Smooth muscle cell (in vitro differentiated cells): Measurements from ENCODE around the gene IFI6. TPM values are rescaled to one million over a fixed set of nuclear protein-coding genes. Genes with fewer than 3 reads are reported as not detected.

Experiments
- DNase-seq: peaks from one replicate; lab custom pipeline; 2025; ENCODE audit not compliant: unreplicated experiment; lab: John Stamatoyannopoulos, UW
- H2AFZ ChIP-seq: fragments of 200-600 bp; sonication (generic); 2 replicates; pipeline ENCODE4 v1.6.0; 2016; ENCODE audit warnings: antibody characterized with exemption, low read depth, mild to moderate bottlenecking
- H3F3A ChIP-seq: fragments of 200-600 bp; sonication (generic); 2 replicates; pipeline ENCODE4 v1.6.0; 2017; ENCODE audit warnings: antibody characterized with exemption, low read depth
- H3K27ac ChIP-seq: fragments of 200-600 bp; sonication (generic); 2 replicates; pipeline ENCODE4 v1.5.1; 2016; ENCODE audit warnings: low read depth, mild to moderate bottlenecking
- H3K27me3 ChIP-seq: fragments of 200-600 bp; sonication (generic); 2 replicates; pipeline ENCODE4 v1.6.1; 2016; ENCODE audit warnings: low read depth, mild to moderate bottlenecking
- H3K36me3 ChIP-seq: fragments of 200-600 bp; sonication (generic); 2 replicates; pipeline ENCODE4 v1.5.1; 2016; ENCODE audit warnings: low read depth
- H3K4me1 ChIP-seq: fragments of 200-600 bp; sonication (generic); 2 replicates; pipeline ENCODE4 v1.5.1; 2016; ENCODE audit warnings: low read depth
- H3K4me2 ChIP-seq: fragments of 200-600 bp; sonication (generic); 2 replicates; pipeline ENCODE4 v1.6.0; 2016; ENCODE audit warnings: mild to moderate bottlenecking
- H3K4me3 ChIP-seq: fragments of 200-600 bp; sonication (generic); 2 replicates; pipeline ENCODE4 v1.5.1; 2016; ENCODE audit warnings: mild to moderate bottlenecking
- H3K79me2 ChIP-seq: fragments of 200-600 bp; sonication (generic); 2 replicates; pipeline ENCODE4 v1.6.0; 2016; ENCODE audit warnings: low read depth, mild to moderate bottlenecking
- H3K9ac ChIP-seq: fragments of 200-600 bp; sonication (generic); 2 replicates; pipeline ENCODE4 v1.6.0; 2016; ENCODE audit warnings: low read depth
- H3K9me3 ChIP-seq: fragments of 200-600 bp; sonication (generic); replicated peaks from 2 replicates; pipeline ENCODE4 v1.5.1; 2016; ENCODE audit warnings: low read depth
- H4K20me1 ChIP-seq: fragments of 200-600 bp; sonication (generic); 2 replicates; pipeline ENCODE4 v1.6.0; 2016; ENCODE audit warnings: low read depth
- CTCF ChIP-seq: fragments of 200-600 bp; sonication (generic); IDR thresholded peaks from 2 replicates; pipeline ENCODE4 v1.5.1; 2017; ENCODE audit warnings: borderline replicate concordance, mild to moderate bottlenecking, antibody characterized with exemption; ENCODE audit not compliant: insufficient read depth, poor library complexity, severe bottlenecking
- WGBS: methylation state at CpG from one replicate; pipeline ENCODE4 v1.1.7; 2016; ENCODE audit warnings: low lambda C conversion rate; 5-methylcytosine and 5-hydroxymethylcytosine counted together
- polyA plus RNA-seq: library from polyadenylated mRNA; unstranded; fragments of >200 nt; fragmentation: Nextera tagmentation; extraction: Ambion mirVana; gene quantifications from 2 replicates; pipeline ENCODE4 v1.2.1, GENCODE V29; 2016
- total RNA-seq: library from RNA; depleted of rRNA; stranded (reverse); fragments of >200 nt; gene quantifications from 2 replicates; pipeline ENCODE4 v1.2.3, GENCODE V29; 2014

The IFI6 gene
- total and polyA plus RNA-seq, 2 experiments from 2014 or later: 26.7 to 43.7 TPM

DNA sequence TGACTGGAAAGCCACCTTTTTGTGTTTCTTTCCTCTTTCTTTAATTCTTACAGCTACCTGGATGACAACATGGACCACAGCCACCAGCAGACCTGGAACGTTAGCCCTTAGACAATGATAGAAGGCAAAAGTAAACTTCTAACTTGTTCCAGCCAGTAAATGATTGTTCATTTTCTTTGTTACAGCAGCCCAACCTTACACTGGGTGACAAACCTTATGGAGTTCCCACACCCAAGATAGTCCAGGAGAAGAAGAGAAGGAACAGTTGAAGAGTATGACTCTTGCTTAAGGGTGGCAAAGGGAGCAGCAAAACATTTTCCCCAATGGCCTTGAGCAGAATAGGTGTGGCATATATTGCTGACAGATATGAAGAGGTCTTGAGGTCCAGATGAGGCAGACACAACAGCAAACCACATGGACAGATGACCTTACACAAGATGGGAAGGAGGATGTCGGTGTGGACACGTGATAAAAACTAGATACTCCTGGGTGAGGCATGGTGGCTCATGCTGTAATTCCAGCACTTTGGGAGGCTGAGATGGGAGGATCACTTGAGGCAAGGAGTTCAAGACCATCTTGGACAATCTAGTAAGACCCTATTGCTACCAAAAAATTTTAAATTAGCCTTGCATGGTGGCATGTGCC, 42.0 kb upstream of the IFI6 start:
- no peak for TF ChIP-seq CTCF
- 84% methylated on average over 3 of the region's 3 CpGs for WGBS
- Histone ChIP-seq H3K79me2 (no peaks in the 10 kb centered on the region), H3K27me3 (no peaks in the 10 kb centered on the region), H3K4me3 (no peak overlapping the region), H3K4me2 (no peak overlapping the region), H3K9me3 (no peaks in the 10 kb centered on the region), H3K36me3 (no peaks in the 10 kb centered on the region), H3K4me1 (no peaks in the 10 kb centered on the region), H3F3A (no peaks in the 10 kb centered on the region), H2AFZ (no peak overlapping the region), H4K20me1 (no peaks in the 10 kb centered on the region), H3K9ac (no peak overlapping the region), H3K27ac (no peak overlapping the region)
- no peak for DNase-seq

- Histone ChIP-seq H3K27me3 (no peaks in the 10 kb centered on the region), H3K79me2 (no peaks in the 10 kb centered on the region), H3K4me3 (no peak overlapping the region), H2AFZ (no peak overlapping the region), H3K4me1 (no peaks in the 10 kb centered on the region), H3K9ac (no peak overlapping the region), H3K36me3 (no peaks in the 10 kb centered on the region), H3K27ac (no peak overlapping the region), H4K20me1 (no peaks in the 10 kb centered on the region), H3K9me3 (no peaks in the 10 kb centered on the region), H3K4me2 (no peak overlapping the region), H3F3A (no peaks in the 10 kb centered on the region)
- 77% methylated on average over 3 of the region's 3 CpGs for WGBS
- no peak for DNase-seq
- no peak for TF ChIP-seq CTCF
Measured at GRCh38 chr1:27713139-27713725, 41.2 kb upstream of the IFI6 start.

GRCh38 chr1:27710574-27710973, 38.6 kb upstream of the IFI6 start:
- Histone ChIP-seq H3K27ac (no peak overlapping the region), H4K20me1 (no peaks in the 10 kb centered on the region), H3K9ac (no peak overlapping the region), H3K79me2 (no peaks in the 10 kb centered on the region), H3K9me3 (no peaks in the 10 kb centered on the region), H3K4me2 (no peak overlapping the region), H3K27me3 (no peaks in the 10 kb centered on the region), H2AFZ (no peak overlapping the region), H3K36me3 (no peaks in the 10 kb centered on the region), H3K4me1 (no peaks in the 10 kb centered on the region), H3F3A (no peaks in the 10 kb centered on the region), H3K4me3 (no peak overlapping the region)
- no peak for DNase-seq
- no peak for TF ChIP-seq CTCF
- 97% methylated on average over 2 of the region's 2 CpGs for WGBS

GRCh38 chr1:27705545-27705944, 33.6 kb upstream of the IFI6 start:
- 81% methylated on average over 2 of the region's 2 CpGs for WGBS
- H3K4me1 ChIP-seq: no peaks in the 10 kb centered on the region
- no peaks in the 10 kb centered on the region for H3K36me3 ChIP-seq

More at GRCh38 chr1:27705545-27705944, 33.6 kb upstream of the IFI6 start:
- no peaks in the 10 kb centered on the region for H3K27me3 ChIP-seq
- no peak overlapping the region for H3K9ac ChIP-seq
- DNase-seq: no peak
- no peaks in the 10 kb centered on the region for H3K9me3 ChIP-seq
- no peak overlapping the region for H2AFZ ChIP-seq
- no peaks in the 10 kb centered on the region for H3K79me2 ChIP-seq
- H3F3A ChIP-seq: no peaks in the 10 kb centered on the region
- no peak overlapping the region for H3K27ac ChIP-seq
- TF ChIP-seq CTCF: no peak
- H4K20me1 ChIP-seq: no peaks in the 10 kb centered on the region
- H3K4me2 ChIP-seq: no peak overlapping the region
- no peak overlapping the region for H3K4me3 ChIP-seq
